Central memory CD8-positive, alpha-beta T cell (primary cell): Measurements from ENCODE around the gene ACOT7.
"Not testable (repeated sequence)": the region's sequence is repeated elsewhere in the genome, so short reads cannot be mapped to it uniquely, and the experiment has no call there.

Experiments used
- ATAC-seq: fragments of 150-1000 bp; cut with Tn5 transposase; replicated peaks from 2 replicates; pipeline ENCODE4 v1.10.0; 2022; ENCODE audit warnings: mild to moderate bottlenecking, moderate FRiP score, moderate number of reproducible peaks; ENCODE audit not compliant: poor library complexity, severe bottlenecking; ENCODE audit errors: extremely low read depth
- DNase-seq, 2 donors: peaks; one replicate each; pipeline ENCODE4 v3.0.0; 2021; ENCODE audit warnings: low spot score in 2 of 2
- H3K27ac Mint-ChIP-seq: one replicate; pipeline ENCODE4 v1.8.0; 2022; ENCODE audit warnings: low read depth, mild to moderate bottlenecking, moderate library complexity, mixed read lengths
- H3K27me3 Mint-ChIP-seq: one replicate; pipeline ENCODE4 v1.8.0; 2022; ENCODE audit warnings: mixed read lengths
- H3K36me3 Mint-ChIP-seq: one replicate; pipeline ENCODE4 v1.8.0; 2022; ENCODE audit warnings: mild to moderate bottlenecking, moderate library complexity, mixed read lengths; ENCODE audit not compliant: insufficient read depth
- H3K4me1 Mint-ChIP-seq: one replicate; pipeline ENCODE4 v1.8.0; 2022; ENCODE audit warnings: mixed read lengths
- H3K4me3 Mint-ChIP-seq: one replicate; pipeline ENCODE4 v1.8.0; 2022; ENCODE audit warnings: mild to moderate bottlenecking, moderate library complexity, mixed read lengths
- H3K9me3 Mint-ChIP-seq: one replicate; pipeline ENCODE4 v1.8.0; 2022; ENCODE audit warnings: mixed read lengths

Gene ACOT7

DNA sequence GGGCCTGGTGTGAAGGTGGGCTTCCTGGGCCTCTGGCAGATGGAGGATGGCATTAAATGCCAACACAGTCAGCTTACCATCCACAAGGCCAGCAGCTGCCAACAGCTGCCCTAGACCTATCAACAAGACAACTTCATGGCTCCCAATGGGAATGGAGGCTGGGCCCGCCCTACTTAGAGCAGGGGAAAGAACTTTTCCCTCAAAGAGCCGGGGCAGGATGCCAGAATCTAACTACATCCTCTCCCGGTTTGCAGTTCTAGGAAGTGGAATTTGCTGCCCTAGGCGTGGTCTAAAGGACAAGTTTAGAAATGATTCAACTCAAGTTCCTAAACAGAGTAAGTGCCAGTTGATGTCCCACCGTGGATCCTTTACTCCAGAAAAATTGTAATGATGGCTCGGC, 170.9 kb downstream of the ACOT7 start:
- no peak overlapping the region for H3K27ac Mint-ChIP-seq
- H3K4me3 Mint-ChIP-seq, result no peak overlapping the region
- H3K27me3 Mint-ChIP-seq, result peaks cover 4% of the 10 kb centered on the region
- DNase-seq (no peak), ATAC-seq (no peak)
- no peaks in the 10 kb centered on the region for H3K4me1 Mint-ChIP-seq
- H3K9me3 Mint-ChIP-seq, result no peaks in the 10 kb centered on the region
- H3K36me3 Mint-ChIP-seq, result peaks cover 32% of the 10 kb centered on the region

- DNase-seq, result no peak
- Mint-ChIP-seq H3K36me3 (peaks cover 24% of the 10 kb centered on the region), H3K27me3 (peaks cover 11% of the 10 kb centered on the region), H3K4me1 (no peaks in the 10 kb centered on the region), H3K9me3 (no peaks in the 10 kb centered on the region), H3K27ac (no peak overlapping the region), H3K4me3 (no peak overlapping the region)
- no peak for ATAC-seq
Observed at GRCh38 chr1:6221210-6221784, 172.3 kb downstream of the ACOT7 start.

GRCh38 chr1:6220236-6220635, 173.3 kb downstream of the ACOT7 start:
- Mint-ChIP-seq H3K27ac (no peak overlapping the region), H3K4me1 (no peaks in the 10 kb centered on the region), H3K9me3 (no peaks in the 10 kb centered on the region), H3K27me3 (peaks cover 11% of the 10 kb centered on the region), H3K4me3 (no peak overlapping the region), H3K36me3 (peaks cover 18% of the 10 kb centered on the region)
- DNase-seq (no peak), ATAC-seq (no peak)

DNA sequence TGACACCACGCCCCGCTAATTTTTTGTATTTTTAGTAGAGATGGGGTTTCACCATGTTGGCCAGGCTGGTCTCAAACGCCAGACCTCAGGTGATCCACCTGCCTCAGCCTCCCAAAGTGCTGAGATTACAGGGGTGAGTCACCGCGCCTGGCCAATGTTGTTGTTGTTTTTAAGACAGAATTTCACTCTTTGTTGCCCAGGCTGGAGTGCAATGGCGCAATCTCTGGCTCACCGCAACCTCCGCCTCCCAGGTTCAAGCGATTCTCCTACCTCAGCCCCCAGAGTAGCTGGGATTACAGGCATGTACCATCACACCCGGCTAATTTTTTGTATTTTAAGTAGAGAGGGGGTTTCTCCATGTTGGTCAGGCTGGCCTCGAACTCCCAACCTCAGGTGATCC, 173.9 kb downstream of the ACOT7 start:
- Mint-ChIP-seq H3K36me3 (peaks cover 14% of the 10 kb centered on the region), H3K27me3 (peaks cover 11% of the 10 kb centered on the region)
- not testable (repeated sequence) for ATAC-seq, H3K4me1 Mint-ChIP-seq, H3K4me3 Mint-ChIP-seq, H3K27ac Mint-ChIP-seq, DNase-seq, H3K9me3 Mint-ChIP-seq

DNA sequence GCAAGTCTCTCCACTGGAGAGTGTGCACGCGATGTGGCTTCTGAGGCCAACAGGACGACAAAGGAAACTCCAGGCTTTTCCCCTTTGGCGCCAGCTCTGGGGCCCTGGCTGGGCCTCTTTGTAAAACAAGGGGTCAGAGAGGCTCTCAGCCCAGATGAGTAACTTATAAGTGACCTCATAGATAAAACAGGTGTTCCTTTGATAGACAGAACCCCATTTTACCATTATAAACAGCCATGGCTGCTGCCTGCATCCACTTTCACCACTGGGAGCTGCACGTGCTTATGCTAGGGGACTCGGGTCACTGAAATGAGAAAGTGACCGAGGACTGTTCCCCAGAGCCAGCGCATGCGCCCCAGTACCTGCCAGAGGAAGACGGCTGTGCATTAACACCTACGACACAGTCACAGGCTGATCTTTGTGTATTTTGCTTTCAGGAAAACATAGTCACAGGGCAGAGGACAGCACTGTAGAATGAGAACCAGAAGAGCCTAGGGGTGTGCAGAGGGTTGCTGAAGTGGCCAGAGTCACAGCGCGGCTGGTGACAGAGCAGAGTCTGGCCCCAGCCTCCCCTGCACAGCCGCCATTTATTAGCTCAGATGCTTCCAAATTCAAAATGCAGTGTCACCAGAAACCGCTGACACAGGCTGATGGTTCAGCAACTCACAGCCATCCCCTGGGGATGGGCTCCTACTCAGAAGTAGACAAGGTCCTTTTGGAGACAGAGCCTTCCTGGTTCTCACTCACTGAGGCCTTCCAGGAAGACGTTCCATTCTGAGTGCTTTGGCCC, 175.0 kb downstream of the ACOT7 start:
- Mint-ChIP-seq H3K27ac (no peak overlapping the region), H3K4me1 (no peaks in the 10 kb centered on the region), H3K4me3 (no peak overlapping the region), H3K36me3 (peaks cover 9% of the 10 kb centered on the region), H3K27me3 (peaks cover 11% of the 10 kb centered on the region), H3K9me3 (no peaks in the 10 kb centered on the region)
- DNase-seq (no peak), ATAC-seq (no peak)
